Liver (tissue), 3 donors: ENCODE measurements around the gene ASB15.

Experiments used
- EGR1 ChIP-seq, 2 donors: IDR thresholded peaks; 2 replicates each; pipeline ENCODE4 v1.6.1; 2016 to 2018; ENCODE audit warnings: antibody characterized with exemption in 2 of 2, low read depth in 2 of 2
- GABPA ChIP-seq, 2 donors: IDR thresholded peaks in 1 of 2; conservative IDR thresholded peaks in 1 of 2; 2 replicates each; pipeline ENCODE4 v1.6.1; 2016; ENCODE audit warnings: antibody characterized with exemption in 2 of 2, mild to moderate bottlenecking in 1 of 2, moderate library complexity in 1 of 2
- HNF4G ChIP-seq: IDR thresholded peaks from 2 replicates; pipeline ENCODE4 v1.6.1; 2016; ENCODE audit warnings: antibody characterized with exemption
- JUND ChIP-seq, 2 donors: IDR thresholded peaks; 2 replicates each; pipeline ENCODE4 v1.6.1; 2016; ENCODE audit warnings: antibody characterized with exemption in 2 of 2
- RAD21 ChIP-seq, 2 donors: IDR thresholded peaks; 2 replicates each; pipeline ENCODE4 v1.6.1; 2016; ENCODE audit warnings: antibody characterized with exemption in 2 of 2, mild to moderate bottlenecking in 2 of 2
- SP1 ChIP-seq: IDR thresholded peaks from 2 replicates; pipeline ENCODE4 v1.6.1; 2018; ENCODE audit warnings: antibody characterized with exemption, mild to moderate bottlenecking
- TAF1 ChIP-seq: conservative IDR thresholded peaks from 2 replicates; pipeline ENCODE4 v1.6.1; 2016; ENCODE audit warnings: antibody characterized with exemption, mild to moderate bottlenecking
- YY1 ChIP-seq: IDR thresholded peaks from 2 replicates; pipeline ENCODE4 v1.6.1; 2016; ENCODE audit warnings: antibody characterized with exemption, mild to moderate bottlenecking
- TF ChIP-seq, protein P1 (sequence below): fragments of 150-350 bp; IDR thresholded peaks from 2 replicates; pipeline ENCODE4 v1.5.1; 2017; ENCODE audit warnings: improper control_type of control experiment, low read depth, low read length; ENCODE audit not compliant: missing input control
- TF ChIP-seq, protein P2 (sequence below): IDR thresholded peaks from 2 replicates; pipeline ENCODE4 v1.6.1; 2016; ENCODE audit warnings: antibody characterized with exemption
- TF ChIP-seq, protein P3 (sequence below): IDR thresholded peaks from 2 replicates; pipeline ENCODE4 v1.6.1; 2016; ENCODE audit warnings: antibody characterized with exemption, mild to moderate bottlenecking
- TF ChIP-seq, protein P4 (sequence below): IDR thresholded peaks from 2 replicates; pipeline ENCODE4 v1.6.1; 2016; ENCODE audit warnings: antibody characterized with exemption
- TF ChIP-seq, protein P5 (sequence below): IDR thresholded peaks from 2 replicates; pipeline ENCODE4 v1.6.1; 2016; ENCODE audit warnings: antibody characterized with exemption
- donor health status: healthy.
- donor health status: healthy.

DNA sequence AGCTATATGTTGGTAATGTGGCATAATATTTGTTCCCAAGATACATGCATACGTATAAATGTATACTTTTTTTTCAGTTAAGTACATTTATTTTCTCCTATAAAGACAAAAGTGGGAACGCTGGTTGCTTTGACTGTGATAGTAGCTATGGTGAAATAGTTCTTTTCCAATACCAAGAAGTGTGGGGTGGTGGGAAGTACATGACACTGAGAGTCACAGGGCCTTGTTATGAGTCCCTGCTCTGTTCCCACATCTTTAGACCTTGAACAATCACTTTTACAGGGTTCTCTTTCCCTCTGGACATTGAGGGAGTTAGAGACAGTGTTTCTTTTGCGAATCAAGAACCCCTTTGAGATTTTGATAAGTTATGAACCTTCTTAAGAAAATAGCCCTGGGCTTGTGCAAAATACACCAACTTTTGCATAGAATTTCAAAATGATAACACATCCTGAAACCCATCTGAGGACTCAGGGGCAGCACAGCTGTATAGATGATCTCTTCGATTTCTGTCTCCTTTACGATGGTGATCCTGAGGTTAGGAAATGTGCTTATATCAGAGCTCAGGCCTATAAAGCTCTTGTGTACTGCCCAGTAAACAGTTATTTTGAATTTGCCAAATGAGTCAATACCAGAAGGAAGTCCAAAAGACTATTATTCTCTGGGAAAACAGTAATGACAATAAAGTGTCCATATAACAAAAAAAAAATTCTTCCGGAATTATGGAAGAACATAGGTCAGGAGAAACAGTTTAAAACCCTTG, 55.1 kb downstream of the ASB15 start:
- TF ChIP-seq RAD21 (IDR thresholded peaks at IDR 0.05) (no peak), EGR1 (IDR thresholded peaks at IDR 0.05; ENCODE audit: low read depth in 2 of 2) (no peak), TAF1 (no peak), HNF4G (no peak), JUND (IDR thresholded peaks at IDR 0.05) (no peak), YY1 (no peak), GABPA (IDR thresholded peaks at IDR 0.05 in 1 of 2, conservative IDR thresholded peaks at IDR 0.05 in 1 of 2) (no peak), SP1 (no peak)
- TF ChIP-seq, protein P1, sequence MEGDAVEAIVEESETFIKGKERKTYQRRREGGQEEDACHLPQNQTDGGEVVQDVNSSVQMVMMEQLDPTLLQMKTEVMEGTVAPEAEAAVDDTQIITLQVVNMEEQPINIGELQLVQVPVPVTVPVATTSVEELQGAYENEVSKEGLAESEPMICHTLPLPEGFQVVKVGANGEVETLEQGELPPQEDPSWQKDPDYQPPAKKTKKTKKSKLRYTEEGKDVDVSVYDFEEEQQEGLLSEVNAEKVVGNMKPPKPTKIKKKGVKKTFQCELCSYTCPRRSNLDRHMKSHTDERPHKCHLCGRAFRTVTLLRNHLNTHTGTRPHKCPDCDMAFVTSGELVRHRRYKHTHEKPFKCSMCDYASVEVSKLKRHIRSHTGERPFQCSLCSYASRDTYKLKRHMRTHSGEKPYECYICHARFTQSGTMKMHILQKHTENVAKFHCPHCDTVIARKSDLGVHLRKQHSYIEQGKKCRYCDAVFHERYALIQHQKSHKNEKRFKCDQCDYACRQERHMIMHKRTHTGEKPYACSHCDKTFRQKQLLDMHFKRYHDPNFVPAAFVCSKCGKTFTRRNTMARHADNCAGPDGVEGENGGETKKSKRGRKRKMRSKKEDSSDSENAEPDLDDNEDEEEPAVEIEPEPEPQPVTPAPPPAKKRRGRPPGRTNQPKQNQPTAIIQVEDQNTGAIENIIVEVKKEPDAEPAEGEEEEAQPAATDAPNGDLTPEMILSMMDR = no peak
- TF ChIP-seq, protein P2, sequence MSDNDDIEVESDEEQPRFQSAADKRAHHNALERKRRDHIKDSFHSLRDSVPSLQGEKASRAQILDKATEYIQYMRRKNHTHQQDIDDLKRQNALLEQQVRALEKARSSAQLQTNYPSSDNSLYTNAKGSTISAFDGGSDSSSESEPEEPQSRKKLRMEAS = no peak
- TF ChIP-seq, protein P3, sequence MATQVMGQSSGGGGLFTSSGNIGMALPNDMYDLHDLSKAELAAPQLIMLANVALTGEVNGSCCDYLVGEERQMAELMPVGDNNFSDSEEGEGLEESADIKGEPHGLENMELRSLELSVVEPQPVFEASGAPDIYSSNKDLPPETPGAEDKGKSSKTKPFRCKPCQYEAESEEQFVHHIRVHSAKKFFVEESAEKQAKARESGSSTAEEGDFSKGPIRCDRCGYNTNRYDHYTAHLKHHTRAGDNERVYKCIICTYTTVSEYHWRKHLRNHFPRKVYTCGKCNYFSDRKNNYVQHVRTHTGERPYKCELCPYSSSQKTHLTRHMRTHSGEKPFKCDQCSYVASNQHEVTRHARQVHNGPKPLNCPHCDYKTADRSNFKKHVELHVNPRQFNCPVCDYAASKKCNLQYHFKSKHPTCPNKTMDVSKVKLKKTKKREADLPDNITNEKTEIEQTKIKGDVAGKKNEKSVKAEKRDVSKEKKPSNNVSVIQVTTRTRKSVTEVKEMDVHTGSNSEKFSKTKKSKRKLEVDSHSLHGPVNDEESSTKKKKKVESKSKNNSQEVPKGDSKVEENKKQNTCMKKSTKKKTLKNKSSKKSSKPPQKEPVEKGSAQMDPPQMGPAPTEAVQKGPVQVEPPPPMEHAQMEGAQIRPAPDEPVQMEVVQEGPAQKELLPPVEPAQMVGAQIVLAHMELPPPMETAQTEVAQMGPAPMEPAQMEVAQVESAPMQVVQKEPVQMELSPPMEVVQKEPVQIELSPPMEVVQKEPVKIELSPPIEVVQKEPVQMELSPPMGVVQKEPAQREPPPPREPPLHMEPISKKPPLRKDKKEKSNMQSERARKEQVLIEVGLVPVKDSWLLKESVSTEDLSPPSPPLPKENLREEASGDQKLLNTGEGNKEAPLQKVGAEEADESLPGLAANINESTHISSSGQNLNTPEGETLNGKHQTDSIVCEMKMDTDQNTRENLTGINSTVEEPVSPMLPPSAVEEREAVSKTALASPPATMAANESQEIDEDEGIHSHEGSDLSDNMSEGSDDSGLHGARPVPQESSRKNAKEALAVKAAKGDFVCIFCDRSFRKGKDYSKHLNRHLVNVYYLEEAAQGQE = no peak
- TF ChIP-seq, protein P4, sequence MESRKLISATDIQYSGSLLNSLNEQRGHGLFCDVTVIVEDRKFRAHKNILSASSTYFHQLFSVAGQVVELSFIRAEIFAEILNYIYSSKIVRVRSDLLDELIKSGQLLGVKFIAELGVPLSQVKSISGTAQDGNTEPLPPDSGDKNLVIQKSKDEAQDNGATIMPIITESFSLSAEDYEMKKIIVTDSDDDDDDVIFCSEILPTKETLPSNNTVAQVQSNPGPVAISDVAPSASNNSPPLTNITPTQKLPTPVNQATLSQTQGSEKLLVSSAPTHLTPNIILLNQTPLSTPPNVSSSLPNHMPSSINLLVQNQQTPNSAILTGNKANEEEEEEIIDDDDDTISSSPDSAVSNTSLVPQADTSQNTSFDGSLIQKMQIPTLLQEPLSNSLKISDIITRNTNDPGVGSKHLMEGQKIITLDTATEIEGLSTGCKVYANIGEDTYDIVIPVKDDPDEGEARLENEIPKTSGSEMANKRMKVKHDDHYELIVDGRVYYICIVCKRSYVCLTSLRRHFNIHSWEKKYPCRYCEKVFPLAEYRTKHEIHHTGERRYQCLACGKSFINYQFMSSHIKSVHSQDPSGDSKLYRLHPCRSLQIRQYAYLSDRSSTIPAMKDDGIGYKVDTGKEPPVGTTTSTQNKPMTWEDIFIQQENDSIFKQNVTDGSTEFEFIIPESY = no peak
- TF ChIP-seq, protein P5, sequence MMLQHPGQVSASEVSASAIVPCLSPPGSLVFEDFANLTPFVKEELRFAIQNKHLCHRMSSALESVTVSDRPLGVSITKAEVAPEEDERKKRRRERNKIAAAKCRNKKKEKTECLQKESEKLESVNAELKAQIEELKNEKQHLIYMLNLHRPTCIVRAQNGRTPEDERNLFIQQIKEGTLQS = no peak
